ENCODE results near the gene FHL3.

DNA sequence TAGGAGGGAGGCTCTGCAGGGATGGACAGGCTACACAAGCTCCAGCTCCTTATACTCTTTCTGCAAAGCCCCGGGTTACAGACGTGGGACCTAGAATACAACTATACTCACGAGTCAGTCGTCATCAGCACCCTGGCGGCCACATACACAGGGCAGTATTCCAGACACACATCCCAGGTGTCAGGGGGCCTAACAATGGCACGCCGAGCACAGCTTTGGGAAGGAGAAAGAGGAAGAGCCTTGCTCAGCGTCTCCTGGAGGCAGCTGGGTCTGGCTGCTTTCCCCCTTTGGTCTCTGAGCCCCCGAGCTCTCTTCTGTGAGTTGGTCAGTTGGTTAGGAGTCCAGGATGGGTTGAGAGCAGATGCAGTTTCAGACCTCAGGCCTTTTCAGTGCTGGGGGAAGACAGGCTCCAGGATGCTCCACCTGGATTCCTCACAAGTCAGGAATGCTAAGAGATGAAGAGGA, 45.8 kb upstream of the FHL3 start:
- no peak for TF ChIP-seq CTCF (IDR thresholded peaks at IDR 0.05; ENCODE audit: low read depth, low read length, missing input control)
- no peak for TF ChIP-seq MAX (IDR thresholded peaks at IDR 0.05)
- TF ChIP-seq RXRA (IDR thresholded peaks at IDR 0.05): no peak
- TF ChIP-seq TAF1 (conservative IDR thresholded peaks at IDR 0.05): no peak
- TF ChIP-seq RAD21 (IDR thresholded peaks at IDR 0.05): no peak
- TF ChIP-seq, protein P1, sequence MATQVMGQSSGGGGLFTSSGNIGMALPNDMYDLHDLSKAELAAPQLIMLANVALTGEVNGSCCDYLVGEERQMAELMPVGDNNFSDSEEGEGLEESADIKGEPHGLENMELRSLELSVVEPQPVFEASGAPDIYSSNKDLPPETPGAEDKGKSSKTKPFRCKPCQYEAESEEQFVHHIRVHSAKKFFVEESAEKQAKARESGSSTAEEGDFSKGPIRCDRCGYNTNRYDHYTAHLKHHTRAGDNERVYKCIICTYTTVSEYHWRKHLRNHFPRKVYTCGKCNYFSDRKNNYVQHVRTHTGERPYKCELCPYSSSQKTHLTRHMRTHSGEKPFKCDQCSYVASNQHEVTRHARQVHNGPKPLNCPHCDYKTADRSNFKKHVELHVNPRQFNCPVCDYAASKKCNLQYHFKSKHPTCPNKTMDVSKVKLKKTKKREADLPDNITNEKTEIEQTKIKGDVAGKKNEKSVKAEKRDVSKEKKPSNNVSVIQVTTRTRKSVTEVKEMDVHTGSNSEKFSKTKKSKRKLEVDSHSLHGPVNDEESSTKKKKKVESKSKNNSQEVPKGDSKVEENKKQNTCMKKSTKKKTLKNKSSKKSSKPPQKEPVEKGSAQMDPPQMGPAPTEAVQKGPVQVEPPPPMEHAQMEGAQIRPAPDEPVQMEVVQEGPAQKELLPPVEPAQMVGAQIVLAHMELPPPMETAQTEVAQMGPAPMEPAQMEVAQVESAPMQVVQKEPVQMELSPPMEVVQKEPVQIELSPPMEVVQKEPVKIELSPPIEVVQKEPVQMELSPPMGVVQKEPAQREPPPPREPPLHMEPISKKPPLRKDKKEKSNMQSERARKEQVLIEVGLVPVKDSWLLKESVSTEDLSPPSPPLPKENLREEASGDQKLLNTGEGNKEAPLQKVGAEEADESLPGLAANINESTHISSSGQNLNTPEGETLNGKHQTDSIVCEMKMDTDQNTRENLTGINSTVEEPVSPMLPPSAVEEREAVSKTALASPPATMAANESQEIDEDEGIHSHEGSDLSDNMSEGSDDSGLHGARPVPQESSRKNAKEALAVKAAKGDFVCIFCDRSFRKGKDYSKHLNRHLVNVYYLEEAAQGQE (IDR thresholded peaks at IDR 0.05): no peak
- no peak for TF ChIP-seq NR2F2 (IDR thresholded peaks at IDR 0.05)
- no peak for TF ChIP-seq ATF3 (IDR thresholded peaks at IDR 0.05)
